ENCODE results near the gene SMIM35. TPM values are rescaled to one million over a fixed set of nuclear protein-coding genes. Genes with fewer than 3 reads are reported as not detected.

SMIM35 gene
- polyA plus RNA-seq, 1 donor = 0.46 TPM

- H3K36me3 ChIP-seq (ENCODE audit: control insufficient read depth, insufficient read depth, low read length) = peaks cover 46% of the 10 kb centered on the region
- WGBS (ENCODE audit: insufficient coverage, low lambda C conversion rate) = no CpG with 5 or more reads among the region's 5 CpGs
Observed at GRCh38 chr11:118108513-118108912, 21.8 kb upstream of the SMIM35 start.

DNA sequence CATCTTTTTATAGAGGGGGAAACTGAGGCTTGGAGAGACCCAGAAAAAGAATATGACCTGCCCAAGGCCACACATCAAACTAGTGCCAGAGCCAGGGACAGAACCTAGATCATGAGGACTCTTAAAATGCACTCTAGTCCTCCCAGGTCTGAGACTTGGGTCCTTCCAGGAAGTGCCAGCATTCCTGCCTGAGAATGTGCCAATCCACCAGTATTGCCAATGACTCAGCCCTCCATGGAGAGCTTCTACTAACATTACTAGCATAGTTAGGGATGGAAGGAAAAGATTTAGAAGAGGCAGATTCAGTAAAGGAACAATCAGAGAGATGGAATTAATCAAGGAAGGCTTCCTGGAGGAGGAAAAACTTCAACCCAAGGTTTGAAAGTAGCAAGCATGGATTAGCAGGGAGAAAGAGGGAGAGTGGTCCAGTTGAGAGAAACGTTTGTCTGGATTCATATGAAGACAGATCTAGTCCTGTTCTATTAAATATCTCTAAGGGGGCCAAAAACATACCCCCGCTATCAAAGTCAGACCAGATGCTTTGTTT, 20.1 kb upstream of the SMIM35 start:
- no CpG with 5 or more reads among the region's 2 CpGs for WGBS (ENCODE audit: insufficient coverage, low lambda C conversion rate)
- no peak overlapping the region for H3K27ac ChIP-seq (ENCODE audit: low read length)
- H3K4me3 ChIP-seq (ENCODE audit: low read length) = no peak overlapping the region
- no peaks in the 10 kb centered on the region for H3K9me3 ChIP-seq (ENCODE audit: control insufficient read depth, low read depth, low read length)
- DNase-seq = no peak
- peaks cover 38% of the 10 kb centered on the region for H3K36me3 ChIP-seq (ENCODE audit: control insufficient read depth, insufficient read depth, low read length)
- H3K4me1 ChIP-seq (ENCODE audit: control insufficient read depth, insufficient read depth, low read length) = peaks cover 11% of the 10 kb centered on the region
- no peaks in the 10 kb centered on the region for H3K27me3 ChIP-seq (ENCODE audit: control insufficient read depth, insufficient read depth, low read length)

More at GRCh38 chr11:118108513-118108912, 21.8 kb upstream of the SMIM35 start:
- no peak for DNase-seq
- Histone ChIP-seq H3K9me3 (ENCODE audit: control insufficient read depth, low read depth, low read length) (no peaks in the 10 kb centered on the region), H3K27ac (ENCODE audit: low read length) (no peak overlapping the region), H3K4me1 (ENCODE audit: control insufficient read depth, insufficient read depth, low read length) (peaks cover 11% of the 10 kb centered on the region), H3K27me3 (ENCODE audit: control insufficient read depth, insufficient read depth, low read length) (no peaks in the 10 kb centered on the region), H3K4me3 (ENCODE audit: low read length) (no peak overlapping the region)

- peak; percentile 42 to 43 for DNase-seq
- peaks cover 34% of the 10 kb centered on the region for H3K36me3 ChIP-seq (ENCODE audit: control insufficient read depth, insufficient read depth, low read length)
- no peaks in the 10 kb centered on the region for H3K9me3 ChIP-seq (ENCODE audit: control insufficient read depth, low read depth, low read length)
- H3K27ac ChIP-seq (ENCODE audit: low read length) = peak overlapping the region; percentile 45
- peaks cover 2% of the 10 kb centered on the region for H3K4me1 ChIP-seq (ENCODE audit: control insufficient read depth, insufficient read depth, low read length)
- WGBS (ENCODE audit: insufficient coverage, low lambda C conversion rate) = no CpG with 5 or more reads among the region's 4 CpGs
- H3K27me3 ChIP-seq (ENCODE audit: control insufficient read depth, insufficient read depth, low read length) = no peaks in the 10 kb centered on the region
- H3K4me3 ChIP-seq (ENCODE audit: low read length) = no peak overlapping the region
Observed at GRCh38 chr11:118105657-118106305, 19.0 kb upstream of the SMIM35 start.

- H3K36me3 ChIP-seq (ENCODE audit: control insufficient read depth, insufficient read depth, low read length) = peaks cover 33% of the 10 kb centered on the region
- H3K9me3 ChIP-seq (ENCODE audit: control insufficient read depth, low read depth, low read length) = no peaks in the 10 kb centered on the region
- no CpG with 5 or more reads among the region's 6 CpGs for WGBS (ENCODE audit: insufficient coverage, low lambda C conversion rate)
- H3K27me3 ChIP-seq (ENCODE audit: control insufficient read depth, insufficient read depth, low read length) = no peaks in the 10 kb centered on the region
- H3K27ac ChIP-seq (ENCODE audit: low read length) = peak overlapping the region; percentile 49
- no peak for DNase-seq
- H3K4me1 ChIP-seq (ENCODE audit: control insufficient read depth, insufficient read depth, low read length) = no peaks in the 10 kb centered on the region
- H3K4me3 ChIP-seq (ENCODE audit: low read length) = no peak overlapping the region
Observed at GRCh38 chr11:118104491-118104890, 17.7 kb upstream of the SMIM35 start.

DNA sequence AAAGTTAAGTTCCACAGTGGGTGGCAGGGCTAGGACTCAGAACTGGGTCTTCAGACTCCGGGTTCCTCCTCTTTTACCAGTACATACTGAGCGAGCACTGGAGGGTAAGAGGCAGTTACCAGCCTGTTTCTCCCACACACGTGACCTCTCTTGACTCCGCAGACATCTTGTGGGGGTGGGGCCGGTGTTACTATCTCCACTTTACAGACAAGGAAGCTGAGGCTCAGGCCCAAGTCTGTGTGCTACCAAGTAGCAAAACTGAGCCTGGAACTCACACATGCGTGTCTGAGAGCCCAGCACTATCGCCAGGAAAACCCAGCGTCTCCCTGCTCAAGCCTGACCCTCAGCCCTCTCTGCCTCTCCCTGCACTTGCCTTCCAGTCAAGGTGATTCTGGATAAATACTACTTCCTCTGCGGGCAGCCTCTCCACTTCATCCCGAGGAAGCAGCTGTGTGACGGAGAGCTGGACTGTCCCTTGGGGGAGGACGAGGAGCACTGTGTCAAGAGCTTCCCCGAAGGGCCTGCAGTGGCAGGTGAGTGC, 16.0 kb upstream of the SMIM35 start:
- no peaks in the 10 kb centered on the region for H3K9me3 ChIP-seq (ENCODE audit: control insufficient read depth, low read depth, low read length)
- no peak overlapping the region for H3K27ac ChIP-seq (ENCODE audit: low read length)
- H3K4me3 ChIP-seq (ENCODE audit: low read length) = no peak overlapping the region
- H3K4me1 ChIP-seq (ENCODE audit: control insufficient read depth, insufficient read depth, low read length) = peaks cover 4% of the 10 kb centered on the region
- DNase-seq = no peak
- WGBS (ENCODE audit: insufficient coverage, low lambda C conversion rate) = no CpG with 5 or more reads among the region's 13 CpGs
- H3K36me3 ChIP-seq (ENCODE audit: control insufficient read depth, insufficient read depth, low read length) = peaks cover 17% of the 10 kb centered on the region
- H3K27me3 ChIP-seq (ENCODE audit: control insufficient read depth, insufficient read depth, low read length) = no peaks in the 10 kb centered on the region

- Histone ChIP-seq H3K9me3 (ENCODE audit: control insufficient read depth, low read depth, low read length) (no peaks in the 10 kb centered on the region), H3K4me3 (ENCODE audit: low read length) (no peak overlapping the region), H3K4me1 (ENCODE audit: control insufficient read depth, insufficient read depth, low read length) (peaks cover 11% of the 10 kb centered on the region), H3K36me3 (ENCODE audit: control insufficient read depth, insufficient read depth, low read length) (peaks cover 8% of the 10 kb centered on the region), H3K27ac (ENCODE audit: low read length) (no peak overlapping the region), H3K27me3 (ENCODE audit: control insufficient read depth, insufficient read depth, low read length) (no peaks in the 10 kb centered on the region)
- no peak for DNase-seq
- no CpG with 5 or more reads among the region's 3 CpGs for WGBS (ENCODE audit: insufficient coverage, low lambda C conversion rate)
Observed at GRCh38 chr11:118100691-118101232, 14.0 kb upstream of the SMIM35 start.

DNA sequence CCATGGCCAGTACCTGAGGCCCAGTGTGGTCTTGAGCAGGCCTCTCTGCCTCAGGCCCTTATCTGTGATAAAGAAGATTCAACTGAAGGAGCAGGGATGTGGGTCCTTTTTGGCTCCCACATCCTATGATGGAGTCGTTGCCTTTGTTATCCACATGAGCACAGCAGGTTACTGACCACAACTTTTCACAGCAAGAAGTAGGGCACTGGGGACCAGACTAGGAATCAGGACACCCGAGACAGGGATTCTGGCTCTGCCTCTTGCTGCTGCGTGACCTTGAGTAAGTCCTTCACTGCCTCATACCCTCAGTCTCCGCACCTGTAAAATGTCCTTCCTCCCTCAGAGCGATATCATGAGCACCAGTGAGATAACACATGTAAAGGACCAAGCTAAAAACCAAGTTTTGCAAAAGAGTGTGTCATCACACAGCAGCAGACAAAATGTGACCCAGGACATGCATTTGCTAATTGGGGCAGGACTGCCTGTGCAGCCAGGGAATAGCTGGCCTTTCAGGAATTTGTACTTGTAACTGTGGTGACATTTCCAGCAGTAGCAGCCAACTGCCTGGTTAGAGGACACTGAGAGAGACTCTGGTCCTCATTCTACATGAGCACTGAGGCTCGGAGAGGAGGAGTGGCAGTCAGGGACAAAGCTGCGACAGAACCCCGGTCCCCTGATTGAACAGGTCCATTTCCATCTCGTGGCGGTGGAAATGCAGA, 13.2 kb upstream of the SMIM35 start:
- H3K9me3 ChIP-seq (ENCODE audit: control insufficient read depth, low read depth, low read length) = no peaks in the 10 kb centered on the region
- H3K27me3 ChIP-seq (ENCODE audit: control insufficient read depth, insufficient read depth, low read length) = no peaks in the 10 kb centered on the region
- H3K27ac ChIP-seq (ENCODE audit: low read length) = no peak overlapping the region
- no CpG with 5 or more reads among the region's 10 CpGs for WGBS (ENCODE audit: insufficient coverage, low lambda C conversion rate)
- H3K4me3 ChIP-seq (ENCODE audit: low read length) = no peak overlapping the region
- peaks cover 16% of the 10 kb centered on the region for H3K4me1 ChIP-seq (ENCODE audit: control insufficient read depth, insufficient read depth, low read length)
- peaks cover 11% of the 10 kb centered on the region for H3K36me3 ChIP-seq (ENCODE audit: control insufficient read depth, insufficient read depth, low read length)
- DNase-seq = no peak

DNA sequence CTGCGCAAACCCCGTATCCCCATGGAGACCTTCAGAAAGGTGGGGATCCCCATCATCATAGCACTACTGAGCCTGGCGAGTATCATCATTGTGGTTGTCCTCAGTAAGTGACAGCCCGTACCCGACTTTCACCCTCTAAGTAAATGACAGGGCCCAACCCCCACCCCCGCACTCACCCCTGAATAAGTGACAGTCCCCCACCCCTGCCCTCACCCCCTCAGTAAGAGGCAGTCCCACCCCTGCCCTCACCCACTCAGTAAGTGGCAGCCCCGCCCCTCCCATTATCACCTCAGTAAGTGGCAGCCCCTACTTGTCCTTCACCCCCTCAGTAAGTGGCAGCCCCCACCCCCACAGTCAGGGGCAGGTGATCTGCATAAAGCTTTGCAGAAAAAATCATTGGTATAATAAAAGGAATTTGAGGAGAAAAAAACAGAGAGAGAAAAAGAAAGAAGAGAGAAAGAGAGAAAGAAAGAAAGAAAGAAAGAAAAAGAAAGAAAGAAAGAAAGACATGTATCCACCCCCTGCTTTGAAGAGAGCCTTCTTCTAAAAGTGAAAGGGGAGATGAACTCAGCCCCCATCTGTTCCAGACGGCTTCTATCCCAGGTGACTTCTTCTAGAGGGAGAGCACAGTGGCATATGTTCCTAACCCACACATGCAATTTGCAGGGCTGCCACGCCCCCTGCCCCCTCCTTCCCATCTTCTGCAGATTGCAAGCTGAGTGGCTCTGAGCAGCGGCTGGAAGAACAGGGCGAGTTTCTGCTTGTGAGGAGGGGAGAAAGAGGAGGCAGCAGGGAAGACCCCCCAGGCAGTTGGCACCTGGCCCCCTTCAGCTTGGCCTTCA, 12.5 kb upstream of the SMIM35 start:
- H3K4me1 ChIP-seq (ENCODE audit: control insufficient read depth, insufficient read depth, low read length) = peaks cover 16% of the 10 kb centered on the region
- no peaks in the 10 kb centered on the region for H3K9me3 ChIP-seq (ENCODE audit: control insufficient read depth, low read depth, low read length)
- no CpG with 5 or more reads among the region's 11 CpGs for WGBS (ENCODE audit: insufficient coverage, low lambda C conversion rate)
- H3K36me3 ChIP-seq (ENCODE audit: control insufficient read depth, insufficient read depth, low read length) = peaks cover 12% of the 10 kb centered on the region
- DNase-seq = no peak
- H3K4me3 ChIP-seq (ENCODE audit: low read length) = no peak overlapping the region
- no peaks in the 10 kb centered on the region for H3K27me3 ChIP-seq (ENCODE audit: control insufficient read depth, insufficient read depth, low read length)
- H3K27ac ChIP-seq (ENCODE audit: low read length) = no peak overlapping the region

DNA sequence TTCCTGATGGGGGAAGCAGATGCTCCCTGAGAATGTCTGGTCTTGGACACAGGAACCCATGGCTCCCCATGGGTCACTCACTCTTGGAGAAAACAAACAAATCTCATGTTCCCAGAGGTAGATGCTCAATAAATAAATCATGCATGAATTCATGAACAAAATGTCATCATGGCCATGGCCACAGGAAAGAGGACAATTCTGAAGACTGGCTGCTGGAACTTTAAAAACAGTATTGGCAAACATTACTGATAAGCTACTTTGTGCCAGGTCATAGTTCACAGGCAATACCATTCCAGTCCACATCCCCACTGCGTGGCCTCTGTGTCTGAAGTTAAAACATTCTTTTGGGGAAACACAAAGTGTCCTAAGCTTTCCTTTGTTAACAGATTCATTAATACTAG, 9.2 kb upstream of the SMIM35 start:
- Histone ChIP-seq H3K4me1 (ENCODE audit: control insufficient read depth, insufficient read depth, low read length) (peaks cover 41% of the 10 kb centered on the region), H3K36me3 (ENCODE audit: control insufficient read depth, insufficient read depth, low read length) (peaks cover 12% of the 10 kb centered on the region), H3K27ac (ENCODE audit: low read length) (no peak overlapping the region), H3K4me3 (ENCODE audit: low read length) (no peak overlapping the region), H3K9me3 (ENCODE audit: control insufficient read depth, low read depth, low read length) (no peaks in the 10 kb centered on the region), H3K27me3 (ENCODE audit: control insufficient read depth, insufficient read depth, low read length) (no peaks in the 10 kb centered on the region)
- DNase-seq = peak in 1 of 2 donors; percentile 37
- no CpG with 5 or more reads among the region's 1 CpG for WGBS (ENCODE audit: insufficient coverage, low lambda C conversion rate)

GRCh38 chr11:118095493-118095892, 8.7 kb upstream of the SMIM35 start:
- H3K4me3 ChIP-seq (ENCODE audit: low read length) = no peak overlapping the region
- WGBS (ENCODE audit: insufficient coverage, low lambda C conversion rate) = no CpG with 5 or more reads among the region's 4 CpGs
- no peaks in the 10 kb centered on the region for H3K27me3 ChIP-seq (ENCODE audit: control insufficient read depth, insufficient read depth, low read length)
- no peak overlapping the region for H3K27ac ChIP-seq (ENCODE audit: low read length)
- no peaks in the 10 kb centered on the region for H3K9me3 ChIP-seq (ENCODE audit: control insufficient read depth, low read depth, low read length)
- H3K4me1 ChIP-seq (ENCODE audit: control insufficient read depth, insufficient read depth, low read length) = peaks cover 44% of the 10 kb centered on the region
- DNase-seq = no peak
- H3K36me3 ChIP-seq (ENCODE audit: control insufficient read depth, insufficient read depth, low read length) = peaks cover 12% of the 10 kb centered on the region

Measured in large intestine (tissue), 3 donors.